ENCODE data around the gene MADD.
"Not testable (repeated sequence)": the region's sequence is repeated elsewhere in the genome, so short reads cannot be mapped to it uniquely, and the experiment has no call there.

The MADD gene

GRCh38 chr11:47289856-47290255 is 19.9 kb downstream of the MADD start:
- no peaks in the 10 kb centered on the region for H3K9me3 ChIP-seq (ENCODE audit: control insufficient read depth, insufficient read depth, low read length)
- DNase-seq (ENCODE audit: low read depth, low spot score), result no peak
- no CpG with 5 or more reads among the region's 15 CpGs for WGBS (ENCODE audit: insufficient coverage, insufficient read length)
- no peak overlapping the region for H3K4me3 ChIP-seq (ENCODE audit: low read length)
- H3K36me3 ChIP-seq (ENCODE audit: control insufficient read depth, insufficient read depth, low read length), result peaks cover 15% of the 10 kb centered on the region; the same call in 1 of the 2 replicates
- no peak overlapping the region for H3K27ac ChIP-seq (ENCODE audit: low read length)
- no peaks in the 10 kb centered on the region for H3K27me3 ChIP-seq (ENCODE audit: control insufficient read depth, insufficient read depth, low read length)
- no peaks in the 10 kb centered on the region for H3K4me1 ChIP-seq (ENCODE audit: control insufficient read depth, insufficient read depth, low read length)

GRCh38 chr11:47295385-47295784 is 25.5 kb downstream of the MADD start:
- H3K4me1 ChIP-seq (ENCODE audit: control insufficient read depth, insufficient read depth, low read length), result no peaks in the 10 kb centered on the region
- peaks cover 12% of the 10 kb centered on the region; the same call in 1 of the 2 replicates for H3K36me3 ChIP-seq (ENCODE audit: control insufficient read depth, insufficient read depth, low read length)
- H3K27ac ChIP-seq (ENCODE audit: low read length), result no peak overlapping the region
- H3K9me3 ChIP-seq (ENCODE audit: control insufficient read depth, insufficient read depth, low read length), result no peaks in the 10 kb centered on the region
- H3K4me3 ChIP-seq (ENCODE audit: low read length), result no peak overlapping the region
- no CpG with 5 or more reads among the region's 5 CpGs for WGBS (ENCODE audit: insufficient coverage, insufficient read length)
- no peaks in the 10 kb centered on the region for H3K27me3 ChIP-seq (ENCODE audit: control insufficient read depth, insufficient read depth, low read length)
- DNase-seq (ENCODE audit: low read depth, low spot score), result no peak

GRCh38 chr11:47296045-47296444 is 26.1 kb downstream of the MADD start:
- H3K9me3 ChIP-seq (ENCODE audit: control insufficient read depth, insufficient read depth, low read length), result no peaks in the 10 kb centered on the region
- H3K36me3 ChIP-seq (ENCODE audit: control insufficient read depth, insufficient read depth, low read length), result peaks cover 12% of the 10 kb centered on the region; the same call in 1 of the 2 replicates
- WGBS (ENCODE audit: insufficient coverage, insufficient read length), result no CpG with 5 or more reads among the region's 4 CpGs
- no peaks in the 10 kb centered on the region for H3K4me1 ChIP-seq (ENCODE audit: control insufficient read depth, insufficient read depth, low read length)
- DNase-seq (ENCODE audit: low read depth, low spot score), result no peak
- no peaks in the 10 kb centered on the region for H3K27me3 ChIP-seq (ENCODE audit: control insufficient read depth, insufficient read depth, low read length)
- H3K27ac ChIP-seq (ENCODE audit: low read length), result no peak overlapping the region
- no peak overlapping the region for H3K4me3 ChIP-seq (ENCODE audit: low read length)

GRCh38 chr11:47299078-47299477 is 29.1 kb downstream of the MADD start:
- Histone ChIP-seq H3K27ac (ENCODE audit: low read length) (no peak overlapping the region), H3K4me1 (ENCODE audit: control insufficient read depth, insufficient read depth, low read length) (no peaks in the 10 kb centered on the region), H3K9me3 (ENCODE audit: control insufficient read depth, insufficient read depth, low read length) (no peaks in the 10 kb centered on the region), H3K4me3 (ENCODE audit: low read length) (no peak overlapping the region), H3K36me3 (ENCODE audit: control insufficient read depth, insufficient read depth, low read length) (peaks cover 4% of the 10 kb centered on the region; the same call in 1 of the 2 replicates), H3K27me3 (ENCODE audit: control insufficient read depth, insufficient read depth, low read length) (no peaks in the 10 kb centered on the region)
- WGBS (ENCODE audit: insufficient coverage, insufficient read length), result no CpG with 5 or more reads among the region's 3 CpGs
- no peak for DNase-seq (ENCODE audit: low read depth, low spot score)

GRCh38 chr11:47302853-47303252 is 32.9 kb downstream of the MADD start:
- no peaks in the 10 kb centered on the region for H3K27me3 ChIP-seq (ENCODE audit: control insufficient read depth, insufficient read depth, low read length)
- H3K4me1 ChIP-seq (ENCODE audit: control insufficient read depth, insufficient read depth, low read length), result no peaks in the 10 kb centered on the region
- no peak overlapping the region for H3K4me3 ChIP-seq (ENCODE audit: low read length)
- H3K36me3 ChIP-seq (ENCODE audit: control insufficient read depth, insufficient read depth, low read length), result no peaks in the 10 kb centered on the region; the same call in 1 of the 2 replicates
- H3K27ac ChIP-seq (ENCODE audit: low read length), result no peak overlapping the region
- H3K9me3 ChIP-seq (ENCODE audit: control insufficient read depth, insufficient read depth, low read length), result no peaks in the 10 kb centered on the region
- WGBS (ENCODE audit: insufficient coverage, insufficient read length), result no CpG with 5 or more reads among the region's 1 CpG
- DNase-seq (ENCODE audit: low read depth, low spot score), result no peak

- Histone ChIP-seq H3K27ac (ENCODE audit: low read length) (no peak overlapping the region), H3K36me3 (ENCODE audit: control insufficient read depth, insufficient read depth, low read length) (peaks cover 4% of the 10 kb centered on the region; the same call in 1 of the 2 replicates)
Measured at GRCh38 chr11:47305734-47306483, 36.0 kb downstream of the MADD start.

GRCh38 chr11:47306484-47306844 is 36.5 kb downstream of the MADD start:
- Histone ChIP-seq H3K27ac (ENCODE audit: low read length) (no peak overlapping the region), H3K4me3 (ENCODE audit: low read length) (no peak overlapping the region), H3K36me3 (ENCODE audit: control insufficient read depth, insufficient read depth, low read length) (peaks cover 4% of the 10 kb centered on the region; the same call in 1 of the 2 replicates), H3K4me1 (ENCODE audit: control insufficient read depth, insufficient read depth, low read length) (no peaks in the 10 kb centered on the region), H3K27me3 (ENCODE audit: control insufficient read depth, insufficient read depth, low read length) (no peaks in the 10 kb centered on the region), H3K9me3 (ENCODE audit: control insufficient read depth, insufficient read depth, low read length) (no peaks in the 10 kb centered on the region)
- DNase-seq (ENCODE audit: low read depth, low spot score), result no peak
- no CpG with 5 or more reads among the region's 1 CpG for WGBS (ENCODE audit: insufficient coverage, insufficient read length)

More at GRCh38 chr11:47305734-47306483, 36.0 kb downstream of the MADD start:
- no CpG with 5 or more reads among the region's 3 CpGs for WGBS (ENCODE audit: insufficient coverage, insufficient read length)
- Histone ChIP-seq H3K4me3 (ENCODE audit: low read length) (no peak overlapping the region), H3K9me3 (ENCODE audit: control insufficient read depth, insufficient read depth, low read length) (no peaks in the 10 kb centered on the region), H3K4me1 (ENCODE audit: control insufficient read depth, insufficient read depth, low read length) (no peaks in the 10 kb centered on the region), H3K27me3 (ENCODE audit: control insufficient read depth, insufficient read depth, low read length) (no peaks in the 10 kb centered on the region)
- DNase-seq (ENCODE audit: low read depth, low spot score), result no peak

GRCh38 chr11:47308050-47308823 is 38.3 kb downstream of the MADD start:
- peaks cover 4% of the 10 kb centered on the region; the same call in 1 of the 2 replicates for H3K36me3 ChIP-seq (ENCODE audit: control insufficient read depth, insufficient read depth, low read length)
- no CpG with 5 or more reads among the region's 6 CpGs for WGBS (ENCODE audit: insufficient coverage, insufficient read length)

GRCh38 chr11:47314992-47315391 is 45.1 kb downstream of the MADD start:
- Histone ChIP-seq H3K4me1 (ENCODE audit: control insufficient read depth, insufficient read depth, low read length) (no peaks in the 10 kb centered on the region), H3K27ac (ENCODE audit: low read length) (no peak overlapping the region), H3K36me3 (ENCODE audit: control insufficient read depth, insufficient read depth, low read length) (no peaks in the 10 kb centered on the region; the same call in 1 of the 2 replicates), H3K4me3 (ENCODE audit: low read length) (no peak overlapping the region), H3K27me3 (ENCODE audit: control insufficient read depth, insufficient read depth, low read length) (no peaks in the 10 kb centered on the region), H3K9me3 (ENCODE audit: control insufficient read depth, insufficient read depth, low read length) (no peaks in the 10 kb centered on the region)
- no peak for DNase-seq (ENCODE audit: low read depth, low spot score)
- no CpG with 5 or more reads among the region's 5 CpGs for WGBS (ENCODE audit: insufficient coverage, insufficient read length)

More at GRCh38 chr11:47308050-47308823, 38.3 kb downstream of the MADD start:
- DNase-seq (ENCODE audit: low read depth, low spot score), result no peak
- no peaks in the 10 kb centered on the region for H3K9me3 ChIP-seq (ENCODE audit: control insufficient read depth, insufficient read depth, low read length)
- no peaks in the 10 kb centered on the region for H3K4me1 ChIP-seq (ENCODE audit: control insufficient read depth, insufficient read depth, low read length)
- no peaks in the 10 kb centered on the region for H3K27me3 ChIP-seq (ENCODE audit: control insufficient read depth, insufficient read depth, low read length)
- no peak overlapping the region for H3K4me3 ChIP-seq (ENCODE audit: low read length)
- no peak overlapping the region for H3K27ac ChIP-seq (ENCODE audit: low read length)

GRCh38 chr11:47316501-47316900 is 46.6 kb downstream of the MADD start:
- WGBS (ENCODE audit: insufficient coverage, insufficient read length), result no CpG with 5 or more reads among the region's 8 CpGs
- H3K4me3 ChIP-seq (ENCODE audit: low read length); H3K36me3 ChIP-seq (ENCODE audit: control insufficient read depth, insufficient read depth, low read length): not testable (repeated sequence)

More at GRCh38 chr11:47316501-47316900, 46.6 kb downstream of the MADD start:
- H3K4me1 ChIP-seq (ENCODE audit: control insufficient read depth, insufficient read depth, low read length); DNase-seq (ENCODE audit: low read depth, low spot score); H3K9me3 ChIP-seq (ENCODE audit: control insufficient read depth, insufficient read depth, low read length); H3K27me3 ChIP-seq (ENCODE audit: control insufficient read depth, insufficient read depth, low read length); H3K27ac ChIP-seq (ENCODE audit: low read length): not testable (repeated sequence)

All from iPS DF 6.9 (cell line).